ENCODE data around the gene OLFM2. TPM values are rescaled to one million over a fixed set of nuclear protein-coding genes. Genes with fewer than 3 reads are reported as not detected.

OLFM2 gene
- total and polyA plus RNA-seq, 9 of the 15 experiments (the other 6 are each of a cell fraction or from before 2014, with no cell fraction given), result 0.10 to 0.33 (median 0.23) TPM; not detected in 4

DNA sequence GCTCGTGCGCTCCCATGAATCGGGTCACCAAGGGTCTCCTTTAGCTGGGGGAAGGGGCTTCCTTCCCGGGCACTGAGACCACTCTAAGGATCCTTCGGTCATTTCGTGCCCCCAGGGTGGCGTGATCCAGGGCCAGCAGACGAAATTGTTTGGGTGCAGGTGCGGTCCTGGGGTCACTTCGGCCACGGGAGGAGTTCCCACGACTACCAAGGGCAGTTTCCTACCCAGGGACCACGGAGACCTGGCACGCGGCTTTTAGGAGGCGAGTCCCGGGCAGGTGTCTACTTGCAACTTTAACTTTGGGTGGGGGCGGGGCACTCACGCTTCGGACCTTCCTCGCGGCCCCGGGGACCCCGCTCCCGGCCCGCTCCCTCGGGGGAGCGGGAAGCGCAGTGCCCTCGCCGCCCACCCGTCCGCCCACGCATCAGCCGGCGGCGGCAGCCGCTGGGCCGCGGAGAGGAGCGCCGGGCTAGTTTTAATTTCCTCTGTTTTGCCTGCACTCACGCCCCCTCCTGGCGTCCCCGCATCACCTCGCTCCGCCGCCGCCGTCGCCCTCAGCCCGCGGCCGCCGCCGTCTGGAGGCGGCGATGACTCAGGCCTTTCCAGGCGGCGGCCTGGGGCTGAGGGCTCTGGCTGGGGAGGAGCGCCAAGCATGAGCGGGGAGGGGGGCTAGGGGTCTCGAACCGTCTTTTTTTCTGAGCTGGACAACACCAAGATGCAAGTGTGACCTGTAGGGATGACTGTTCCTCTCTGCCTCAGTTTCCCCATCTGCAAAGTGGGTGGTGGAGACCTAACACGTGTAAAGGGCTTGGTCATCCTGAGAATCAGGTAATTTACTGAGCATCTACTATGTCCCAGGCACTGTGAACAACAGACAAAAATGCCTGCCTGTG, 21.8 kb downstream of the OLFM2 start (continued):
- TF ChIP-seq, protein P1, sequence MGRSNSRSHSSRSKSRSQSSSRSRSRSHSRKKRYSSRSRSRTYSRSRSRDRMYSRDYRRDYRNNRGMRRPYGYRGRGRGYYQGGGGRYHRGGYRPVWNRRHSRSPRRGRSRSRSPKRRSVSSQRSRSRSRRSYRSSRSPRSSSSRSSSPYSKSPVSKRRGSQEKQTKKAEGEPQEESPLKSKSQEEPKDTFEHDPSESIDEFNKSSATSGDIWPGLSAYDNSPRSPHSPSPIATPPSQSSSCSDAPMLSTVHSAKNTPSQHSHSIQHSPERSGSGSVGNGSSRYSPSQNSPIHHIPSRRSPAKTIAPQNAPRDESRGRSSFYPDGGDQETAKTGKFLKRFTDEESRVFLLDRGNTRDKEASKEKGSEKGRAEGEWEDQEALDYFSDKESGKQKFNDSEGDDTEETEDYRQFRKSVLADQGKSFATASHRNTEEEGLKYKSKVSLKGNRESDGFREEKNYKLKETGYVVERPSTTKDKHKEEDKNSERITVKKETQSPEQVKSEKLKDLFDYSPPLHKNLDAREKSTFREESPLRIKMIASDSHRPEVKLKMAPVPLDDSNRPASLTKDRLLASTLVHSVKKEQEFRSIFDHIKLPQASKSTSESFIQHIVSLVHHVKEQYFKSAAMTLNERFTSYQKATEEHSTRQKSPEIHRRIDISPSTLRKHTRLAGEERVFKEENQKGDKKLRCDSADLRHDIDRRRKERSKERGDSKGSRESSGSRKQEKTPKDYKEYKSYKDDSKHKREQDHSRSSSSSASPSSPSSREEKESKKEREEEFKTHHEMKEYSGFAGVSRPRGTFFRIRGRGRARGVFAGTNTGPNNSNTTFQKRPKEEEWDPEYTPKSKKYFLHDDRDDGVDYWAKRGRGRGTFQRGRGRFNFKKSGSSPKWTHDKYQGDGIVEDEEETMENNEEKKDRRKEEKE (IDR thresholded peaks at IDR 0.05; ENCODE audit: borderline replicate concordance in 1 of 2, control insufficient read depth in 1 of 2, low read depth in 2 of 2, low read length in 1 of 2), result no peak
- TF ChIP-seq ZC3H8 (IDR thresholded peaks at IDR 0.05) (no peak), FOXA1 (IDR thresholded peaks at IDR 0.05; ENCODE audit: borderline replicate concordance) (no peak), ESRRB (CRISPR knock-in tag; IDR thresholded peaks at IDR 0.05; ENCODE audit: borderline replicate concordance) (no peak), MYBL2 (IDR thresholded peaks at IDR 0.05; ENCODE audit: low read depth) (no peak), MYBL2 (CRISPR knock-in tag; IDR thresholded peaks at IDR 0.05; ENCODE audit: borderline replicate concordance) (no peak), GATA2 (CRISPR knock-in tag; IDR thresholded peaks at IDR 0.05) (no peak), CBFB (CRISPR knock-in tag; IDR thresholded peaks at IDR 0.05) (no peak), FIP1L1 (IDR thresholded peaks at IDR 0.05; ENCODE audit: low read depth, low read length, poor library complexity, severe bottlenecking) (peak; percentile 95), NFYB (IDR thresholded peaks at IDR 0.05; ENCODE audit: extremely low read depth, insufficient read length) (no peak), MCM5 (IDR thresholded peaks at IDR 0.05; ENCODE audit: low read depth) (no peak), MED1 (CRISPR knock-in tag; IDR thresholded peaks at IDR 0.05; ENCODE audit: borderline replicate concordance) (no peak), TSC22D4 (tag; IDR thresholded peaks at IDR 0.05) (no peak), ZNF444 (CRISPR knock-in tag; IDR thresholded peaks at IDR 0.05) (no peak), ETV5 (CRISPR knock-in tag; IDR thresholded peaks at IDR 0.05; ENCODE audit: low read depth) (no peak), BDP1 (IDR thresholded peaks at IDR 0.05; ENCODE audit: insufficient read depth, insufficient read length) (no peak), PHB (CRISPR knock-in tag; IDR thresholded peaks at IDR 0.05) (no peak)
- TF ChIP-seq, protein P2, sequence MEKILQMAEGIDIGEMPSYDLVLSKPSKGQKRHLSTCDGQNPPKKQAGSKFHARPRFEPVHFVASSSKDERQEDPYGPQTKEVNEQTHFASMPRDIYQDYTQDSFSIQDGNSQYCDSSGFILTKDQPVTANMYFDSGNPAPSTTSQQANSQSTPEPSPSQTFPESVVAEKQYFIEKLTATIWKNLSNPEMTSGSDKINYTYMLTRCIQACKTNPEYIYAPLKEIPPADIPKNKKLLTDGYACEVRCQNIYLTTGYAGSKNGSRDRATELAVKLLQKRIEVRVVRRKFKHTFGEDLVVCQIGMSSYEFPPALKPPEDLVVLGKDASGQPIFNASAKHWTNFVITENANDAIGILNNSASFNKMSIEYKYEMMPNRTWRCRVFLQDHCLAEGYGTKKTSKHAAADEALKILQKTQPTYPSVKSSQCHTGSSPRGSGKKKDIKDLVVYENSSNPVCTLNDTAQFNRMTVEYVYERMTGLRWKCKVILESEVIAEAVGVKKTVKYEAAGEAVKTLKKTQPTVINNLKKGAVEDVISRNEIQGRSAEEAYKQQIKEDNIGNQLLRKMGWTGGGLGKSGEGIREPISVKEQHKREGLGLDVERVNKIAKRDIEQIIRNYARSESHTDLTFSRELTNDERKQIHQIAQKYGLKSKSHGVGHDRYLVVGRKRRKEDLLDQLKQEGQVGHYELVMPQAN (IDR thresholded peaks at IDR 0.05; ENCODE audit: borderline replicate concordance), result no peak
- TF ChIP-seq, protein P3, sequence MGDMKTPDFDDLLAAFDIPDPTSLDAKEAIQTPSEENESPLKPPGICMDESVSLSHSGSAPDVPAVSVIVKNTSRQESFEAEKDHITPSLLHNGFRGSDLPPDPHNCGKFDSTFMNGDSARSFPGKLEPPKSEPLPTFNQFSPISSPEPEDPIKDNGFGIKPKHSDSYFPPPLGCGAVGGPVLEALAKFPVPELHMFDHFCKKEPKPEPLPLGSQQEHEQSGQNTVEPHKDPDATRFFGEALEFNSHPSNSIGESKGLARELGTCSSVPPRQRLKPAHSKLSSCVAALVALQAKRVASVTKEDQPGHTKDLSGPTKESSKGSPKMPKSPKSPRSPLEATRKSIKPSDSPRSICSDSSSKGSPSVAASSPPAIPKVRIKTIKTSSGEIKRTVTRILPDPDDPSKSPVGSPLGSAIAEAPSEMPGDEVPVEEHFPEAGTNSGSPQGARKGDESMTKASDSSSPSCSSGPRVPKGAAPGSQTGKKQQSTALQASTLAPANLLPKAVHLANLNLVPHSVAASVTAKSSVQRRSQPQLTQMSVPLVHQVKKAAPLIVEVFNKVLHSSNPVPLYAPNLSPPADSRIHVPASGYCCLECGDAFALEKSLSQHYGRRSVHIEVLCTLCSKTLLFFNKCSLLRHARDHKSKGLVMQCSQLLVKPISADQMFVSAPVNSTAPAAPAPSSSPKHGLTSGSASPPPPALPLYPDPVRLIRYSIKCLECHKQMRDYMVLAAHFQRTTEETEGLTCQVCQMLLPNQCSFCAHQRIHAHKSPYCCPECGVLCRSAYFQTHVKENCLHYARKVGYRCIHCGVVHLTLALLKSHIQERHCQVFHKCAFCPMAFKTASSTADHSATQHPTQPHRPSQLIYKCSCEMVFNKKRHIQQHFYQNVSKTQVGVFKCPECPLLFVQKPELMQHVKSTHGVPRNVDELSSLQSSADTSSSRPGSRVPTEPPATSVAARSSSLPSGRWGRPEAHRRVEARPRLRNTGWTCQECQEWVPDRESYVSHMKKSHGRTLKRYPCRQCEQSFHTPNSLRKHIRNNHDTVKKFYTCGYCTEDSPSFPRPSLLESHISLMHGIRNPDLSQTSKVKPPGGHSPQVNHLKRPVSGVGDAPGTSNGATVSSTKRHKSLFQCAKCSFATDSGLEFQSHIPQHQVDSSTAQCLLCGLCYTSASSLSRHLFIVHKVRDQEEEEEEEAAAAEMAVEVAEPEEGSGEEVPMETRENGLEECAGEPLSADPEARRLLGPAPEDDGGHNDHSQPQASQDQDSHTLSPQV (IDR thresholded peaks at IDR 0.05), result peak; percentile 65
